ENCODE measurements around the gene EIF3L.
A peak's percentile ranks its signal among the peaks of the same experiment; 100 is the strongest.

The EIF3L gene

GRCh38 chr22:37855462-37855861, 6.2 kb downstream of the EIF3L start:
- no peak for DNase-seq

DNA sequence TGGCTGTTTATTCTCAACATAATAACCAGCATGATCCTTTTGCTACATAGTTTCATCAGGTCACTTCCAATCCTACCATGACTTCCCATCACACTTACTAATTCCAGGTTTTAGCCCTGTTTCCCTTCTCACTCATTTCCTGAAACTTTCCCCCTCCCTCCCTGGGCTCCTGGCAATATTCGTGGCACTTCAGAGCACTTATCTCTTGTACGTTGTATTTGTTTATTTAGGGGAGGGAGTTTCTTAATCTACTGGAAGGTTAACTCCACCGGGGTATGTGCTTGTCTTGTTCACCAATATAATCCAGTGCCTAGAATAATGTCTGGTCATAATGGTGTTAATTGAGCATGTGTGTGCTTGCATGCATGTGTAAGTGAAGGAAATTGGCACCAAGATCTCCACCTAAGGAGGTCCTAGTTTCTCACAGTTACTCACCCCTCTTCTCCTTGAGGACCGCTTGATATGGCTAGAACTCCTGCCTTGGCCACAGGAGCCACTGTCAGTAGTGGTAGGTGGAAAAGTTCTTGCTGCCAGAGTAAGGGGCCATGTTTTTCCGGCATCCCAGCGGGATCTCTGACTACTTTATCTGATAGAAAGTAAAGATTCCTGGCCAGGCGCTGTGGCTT, 11.7 kb downstream of the EIF3L start:
- no peak for DNase-seq

GRCh38 chr22:37862570-37863325, 13.5 kb downstream of the EIF3L start:
- no peak for DNase-seq

DNA sequence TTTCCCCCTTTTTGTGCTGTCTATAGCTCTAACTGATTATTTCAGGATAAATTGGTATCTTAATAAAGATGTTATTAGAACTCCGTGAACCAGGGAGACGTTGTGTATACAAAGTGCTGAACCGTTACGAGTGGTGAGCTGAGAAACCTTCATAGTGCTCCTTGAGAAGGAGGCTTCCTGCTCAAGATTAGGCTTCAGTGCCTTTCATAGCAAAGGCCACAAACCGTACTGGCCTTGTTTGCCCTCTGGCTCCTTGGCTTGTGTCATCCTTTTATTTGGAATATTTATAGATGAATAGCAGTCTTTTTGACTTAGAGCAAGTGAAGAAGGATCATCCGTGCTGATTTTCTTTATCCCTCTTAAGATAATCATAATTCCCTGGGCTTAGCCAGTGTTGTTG, 16.3 kb downstream of the EIF3L start:
- DNase-seq = no peak

GRCh38 chr22:37870273-37870672, 21.1 kb downstream of the EIF3L start:
- no peak for DNase-seq

DNA sequence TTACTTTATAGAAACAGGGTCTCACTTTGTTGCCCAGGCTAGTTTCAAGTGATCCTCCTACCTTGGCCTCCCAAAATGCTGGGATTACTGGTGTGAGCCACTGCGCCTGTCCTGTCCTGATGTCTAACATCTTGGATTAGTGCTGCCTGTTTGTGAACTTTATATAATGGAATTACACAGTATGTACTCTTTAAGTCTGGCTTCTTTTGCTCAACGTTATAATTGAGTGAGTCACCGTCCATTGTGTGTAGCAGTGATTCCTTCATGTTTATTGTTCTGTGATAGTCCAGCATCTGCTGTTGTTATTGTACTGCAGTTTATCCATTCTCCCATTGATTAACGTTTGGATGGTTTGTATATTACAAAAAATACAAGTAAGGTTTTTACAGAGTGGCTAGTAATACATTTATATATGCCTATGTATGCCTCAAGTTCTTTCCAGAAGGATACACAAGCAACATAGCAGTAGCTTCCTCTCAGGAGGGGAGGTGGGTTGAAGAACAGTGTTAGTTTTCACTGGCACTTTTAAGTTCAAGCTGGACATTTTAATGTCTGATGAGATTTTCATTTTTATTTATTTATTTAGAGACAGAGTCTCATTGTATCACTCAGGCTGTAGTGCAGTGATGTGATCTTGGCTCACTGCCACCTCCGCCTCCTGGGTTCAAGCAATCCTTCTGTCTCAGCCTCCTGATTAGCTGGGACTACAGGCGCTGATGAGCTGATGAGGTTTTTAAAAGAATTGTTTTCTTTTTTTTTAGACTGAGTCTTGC, 31.6 kb downstream of the EIF3L start:
- no peak for DNase-seq

GRCh38 chr22:37884420-37884819, 35.2 kb downstream of the EIF3L start:
- DNase-seq = no peak

GRCh38 chr22:37887584-37888378, 38.6 kb downstream of the EIF3L start:
- DNase-seq = no peak

- no peak for DNase-seq
Observed at GRCh38 chr22:37891926-37892325, 42.7 kb downstream of the EIF3L start.

GRCh38 chr22:37892566-37893335, 43.5 kb downstream of the EIF3L start:
- peak; percentile 67 for DNase-seq

DNA sequence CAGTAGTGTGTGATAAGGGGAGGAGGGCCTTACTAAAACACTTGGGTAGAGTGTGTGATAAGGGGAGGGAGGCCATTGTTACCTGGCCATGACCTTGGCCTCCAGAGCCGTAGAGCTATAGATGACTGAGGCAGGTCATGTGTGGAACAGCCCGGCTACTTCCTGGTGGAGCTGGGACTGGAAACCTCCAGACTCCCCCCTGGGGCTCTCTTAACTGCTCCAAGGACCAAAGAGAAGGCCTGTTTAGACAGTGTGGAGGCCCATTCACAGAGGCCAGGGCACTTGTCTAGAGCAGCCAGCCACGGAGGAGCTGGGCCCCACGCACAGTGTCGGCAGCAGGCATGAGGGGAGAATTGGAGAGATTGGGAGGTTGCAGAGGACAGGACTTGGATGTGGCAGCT, 44.4 kb downstream of the EIF3L start:
- DNase-seq = no peak

- no peak for DNase-seq
Observed at GRCh38 chr22:37894939-37895670, 45.9 kb downstream of the EIF3L start.

DNA sequence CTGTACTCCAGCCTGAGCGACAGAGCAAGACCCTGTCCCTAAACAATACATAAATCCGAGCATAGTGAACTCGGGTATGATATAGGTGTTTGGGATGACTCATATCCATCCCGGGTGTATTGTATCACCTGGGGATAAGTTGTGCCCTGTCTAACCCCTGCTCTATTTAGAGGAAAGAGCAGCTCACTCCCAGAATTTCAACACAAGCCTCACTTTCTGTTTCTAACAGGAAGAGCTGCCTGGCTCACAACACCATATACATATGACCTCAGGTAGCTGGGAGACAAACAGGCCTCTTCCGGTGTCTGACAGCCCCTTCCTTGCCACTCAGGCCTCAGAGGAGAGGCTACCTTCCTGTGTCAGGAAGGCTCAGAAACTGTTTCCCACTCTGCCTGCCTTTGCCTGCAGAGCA, 47.0 kb downstream of the EIF3L start:
- no peak for DNase-seq

DNA sequence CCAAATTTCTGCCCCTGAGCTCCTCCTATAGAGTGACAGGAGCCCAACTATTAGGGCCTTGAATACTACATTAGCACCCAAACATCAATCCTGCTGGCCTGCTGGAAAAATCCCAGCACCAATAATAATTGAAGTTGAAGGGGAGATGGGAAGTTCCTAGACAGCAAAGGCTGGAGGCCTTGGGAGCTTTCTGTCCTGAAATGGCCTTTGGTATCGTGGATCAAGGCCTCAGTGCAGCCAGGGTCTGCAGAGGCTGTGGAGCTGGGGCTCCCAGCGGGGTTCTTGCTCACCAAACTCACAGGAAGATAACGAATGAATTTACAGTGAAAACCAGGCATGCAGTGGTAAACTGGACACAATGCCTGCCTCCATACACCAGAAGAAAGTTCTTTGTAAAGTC, 47.7 kb downstream of the EIF3L start:
- DNase-seq = no peak

- no peak for DNase-seq
Observed at GRCh38 chr22:37897807-37898206, 48.6 kb downstream of the EIF3L start.

GRCh38 chr22:37898441-37899181, 49.4 kb downstream of the EIF3L start:
- no peak for DNase-seq

- peak; percentile 72 for DNase-seq
Observed at GRCh38 chr22:37904572-37905533, 55.6 kb downstream of the EIF3L start.

DNA sequence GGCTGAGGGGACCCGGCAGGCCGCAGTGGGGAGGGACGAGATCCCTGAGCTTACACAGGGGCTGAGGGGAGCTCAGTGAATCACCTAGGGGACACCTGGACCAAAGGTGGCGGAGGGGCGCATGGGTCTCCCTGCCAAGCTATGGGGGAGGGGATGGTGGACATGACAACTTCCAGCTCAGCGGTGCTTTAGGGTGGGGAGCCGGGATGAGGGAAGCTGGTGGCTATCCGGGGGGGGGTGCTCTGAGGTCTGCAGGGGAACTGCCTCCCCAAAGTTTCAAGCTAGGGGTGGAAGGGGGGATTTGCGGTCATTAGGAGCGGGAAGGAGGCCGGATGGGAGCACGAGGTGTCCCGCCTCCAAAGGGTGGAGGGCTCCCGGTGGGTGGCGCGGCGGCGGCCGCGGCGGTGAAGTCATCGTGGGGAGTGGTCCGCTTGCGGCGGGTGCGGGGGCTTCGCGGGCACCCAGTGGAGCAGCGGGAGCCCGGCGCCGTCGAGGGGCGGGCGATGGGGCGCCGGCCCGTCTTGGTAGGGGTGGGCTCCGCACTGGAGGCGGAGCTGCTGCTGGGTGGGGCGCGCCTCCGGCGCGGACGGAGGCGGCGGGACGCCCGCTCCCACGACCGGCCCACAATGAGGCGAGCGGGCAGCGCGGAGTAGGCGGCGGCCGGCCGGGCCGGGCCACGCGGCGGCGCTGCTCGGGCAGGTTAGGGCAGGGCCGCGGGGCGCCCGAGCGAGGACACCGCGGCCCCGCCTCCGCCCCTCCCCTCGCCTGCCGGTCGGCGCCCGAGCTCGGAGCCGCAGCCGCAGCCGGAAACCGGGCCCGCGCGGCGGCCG, 56.5 kb downstream of the EIF3L start, which contains the start of gene MICALL1:
MICALL1 (plus strand) TSS at position 764 of the 830 bp plus-strand sequence. CDS start 126 bp downstream, outside the sequence.
- DNase-seq = no peak

Data from NCI-H446 treated with DMSO at 0.1 percent for 48 hours (cell line).